RWPE2 (cell line): ENCODE data around the gene CKS2.

Experiments
- ATAC-seq: fragments of 200-7000 bp; cut with Tn5 transposase; 3 replicates; pipeline ENCODE4 v1.9.1; 2021; ENCODE audit warnings: low read depth
- DNase-seq: peaks from one replicate; pipeline ENCODE4 v3.0.0-alpha.2; 2020; ENCODE audit warnings: low spot score
- H3K27ac ChIP-seq: fragments of 450-650 bp; 2 replicates; pipeline ENCODE4 v1.5.1; 2017; ENCODE audit warnings: mild to moderate bottlenecking; ENCODE audit not compliant: poor library complexity, severe bottlenecking
- H3K27me3 ChIP-seq: fragments of 250-450 bp; sonication (Bioruptor Pico); 2 replicates; pipeline ENCODE4 v1.5.1; 2021; ENCODE audit warnings: mild to moderate bottlenecking, moderate library complexity; ENCODE audit not compliant: insufficient read depth, poor library complexity, severe bottlenecking
- H3K36me3 ChIP-seq: fragments of 250-450 bp; sonication (Bioruptor Pico); 2 replicates; pipeline ENCODE4 v1.5.1; 2020; ENCODE audit warnings: low read depth, mild to moderate bottlenecking, moderate library complexity
- H3K4me1 ChIP-seq: fragments of 250-450 bp; sonication (Bioruptor Pico); 2 replicates; pipeline ENCODE4 v1.5.1; 2021; ENCODE audit warnings: mild to moderate bottlenecking, moderate library complexity; ENCODE audit not compliant: insufficient read depth, poor library complexity, severe bottlenecking
- H3K4me3 ChIP-seq: fragments of 250-450 bp; sonication (Bioruptor Pico); 2 replicates; pipeline ENCODE4 v1.5.1; 2021; ENCODE audit warnings: mild to moderate bottlenecking, moderate library complexity; ENCODE audit not compliant: severe bottlenecking
- H3K9me3 ChIP-seq: fragments of 250-450 bp; sonication (Bioruptor Pico); 2 replicates; pipeline ENCODE4 v1.5.1; 2021; ENCODE audit warnings: mild to moderate bottlenecking, moderate library complexity; ENCODE audit not compliant: severe bottlenecking
- TF ChIP-seq, protein P1 (sequence below): fragments of 450-650 bp; IDR thresholded peaks from one replicate; pipeline ENCODE4 v1.5.1; 2017; ENCODE audit warnings: mild to moderate bottlenecking, moderate library complexity; ENCODE audit not compliant: poor library complexity, severe bottlenecking

Gene CKS2

DNA sequence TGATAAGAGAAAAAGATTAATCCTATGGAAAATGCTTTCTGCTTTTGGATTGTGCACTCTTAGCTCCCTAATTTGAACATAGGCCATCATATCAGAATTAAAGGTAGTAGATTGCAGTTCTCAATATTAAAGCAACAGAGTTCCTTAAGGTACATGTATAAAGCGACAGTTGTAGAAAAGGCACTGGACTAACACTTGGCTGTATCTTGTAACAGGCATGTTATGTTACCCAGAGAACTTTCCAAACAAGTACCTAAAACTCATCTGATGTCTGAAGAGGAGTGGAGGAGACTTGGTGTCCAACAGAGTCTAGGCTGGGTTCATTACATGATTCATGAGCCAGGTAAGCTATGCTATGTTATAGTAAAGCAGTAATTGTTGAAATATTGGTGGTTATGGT is 4.0 kb downstream of the CKS2 start:
- TF ChIP-seq, protein P1, sequence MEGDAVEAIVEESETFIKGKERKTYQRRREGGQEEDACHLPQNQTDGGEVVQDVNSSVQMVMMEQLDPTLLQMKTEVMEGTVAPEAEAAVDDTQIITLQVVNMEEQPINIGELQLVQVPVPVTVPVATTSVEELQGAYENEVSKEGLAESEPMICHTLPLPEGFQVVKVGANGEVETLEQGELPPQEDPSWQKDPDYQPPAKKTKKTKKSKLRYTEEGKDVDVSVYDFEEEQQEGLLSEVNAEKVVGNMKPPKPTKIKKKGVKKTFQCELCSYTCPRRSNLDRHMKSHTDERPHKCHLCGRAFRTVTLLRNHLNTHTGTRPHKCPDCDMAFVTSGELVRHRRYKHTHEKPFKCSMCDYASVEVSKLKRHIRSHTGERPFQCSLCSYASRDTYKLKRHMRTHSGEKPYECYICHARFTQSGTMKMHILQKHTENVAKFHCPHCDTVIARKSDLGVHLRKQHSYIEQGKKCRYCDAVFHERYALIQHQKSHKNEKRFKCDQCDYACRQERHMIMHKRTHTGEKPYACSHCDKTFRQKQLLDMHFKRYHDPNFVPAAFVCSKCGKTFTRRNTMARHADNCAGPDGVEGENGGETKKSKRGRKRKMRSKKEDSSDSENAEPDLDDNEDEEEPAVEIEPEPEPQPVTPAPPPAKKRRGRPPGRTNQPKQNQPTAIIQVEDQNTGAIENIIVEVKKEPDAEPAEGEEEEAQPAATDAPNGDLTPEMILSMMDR = no peak
- H3K36me3 ChIP-seq = peaks cover 65% of the 10 kb centered on the region
- H3K9me3 ChIP-seq = no peaks in the 10 kb centered on the region
- H3K27me3 ChIP-seq = no peaks in the 10 kb centered on the region
- peaks cover 29% of the 10 kb centered on the region for H3K4me1 ChIP-seq
- ATAC-seq = no peak
- peak overlapping the region; percentile 88 for H3K27ac ChIP-seq
- H3K4me3 ChIP-seq = no peak overlapping the region
- DNase-seq = no peak

DNA sequence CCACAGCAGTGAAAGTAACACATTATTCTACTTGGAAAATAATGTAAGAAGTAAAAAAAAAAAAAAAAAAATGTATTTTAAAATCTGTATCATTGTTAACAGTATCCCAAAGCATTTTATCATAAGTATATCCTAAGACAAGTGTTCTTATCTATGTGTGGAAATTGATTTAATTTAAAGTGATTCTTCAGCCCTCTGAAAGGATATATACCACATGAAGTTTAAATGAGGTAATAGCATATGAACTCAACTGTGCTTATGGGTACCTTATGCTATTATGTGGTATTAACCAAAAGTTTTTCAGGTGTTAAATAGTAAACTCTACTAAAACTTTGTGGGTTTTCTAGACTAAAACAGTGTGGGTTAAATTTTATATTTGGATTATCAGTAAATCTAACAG is 4.5 kb downstream of the CKS2 start:
- Histone ChIP-seq H3K27me3 (no peaks in the 10 kb centered on the region), H3K36me3 (peaks cover 68% of the 10 kb centered on the region), H3K4me3 (no peak overlapping the region), H3K4me1 (peaks cover 29% of the 10 kb centered on the region), H3K9me3 (no peaks in the 10 kb centered on the region), H3K27ac (peak overlapping the region; percentile 88)
- TF ChIP-seq, protein P1 = no peak
- no peak for DNase-seq
- no peak for ATAC-seq

DNA sequence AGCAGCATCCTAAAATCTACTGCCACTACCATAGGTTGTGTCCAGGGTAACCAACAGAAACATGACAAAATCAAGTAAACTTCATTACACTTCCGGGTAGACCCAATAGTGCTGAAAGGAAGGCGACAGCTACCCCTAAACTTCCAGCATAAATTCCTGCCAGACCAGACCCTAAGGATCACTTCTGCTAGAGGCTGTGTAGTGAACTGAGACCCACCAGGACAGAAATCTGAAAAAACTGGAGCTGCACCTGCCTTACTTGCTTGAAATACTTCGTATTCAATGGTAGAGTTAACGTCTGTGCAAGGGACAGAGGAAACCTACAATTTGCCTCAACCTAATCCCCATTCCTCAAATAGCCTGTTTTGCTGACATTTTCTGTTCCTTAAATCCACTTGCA is 6.3 kb downstream of the CKS2 start:
- peaks cover 69% of the 10 kb centered on the region for H3K36me3 ChIP-seq
- TF ChIP-seq, protein P1 = no peak
- no peak for DNase-seq
- H3K9me3 ChIP-seq = no peaks in the 10 kb centered on the region
- H3K27ac ChIP-seq = peak overlapping the region; percentile 88
- H3K27me3 ChIP-seq = no peaks in the 10 kb centered on the region
- peaks cover 29% of the 10 kb centered on the region for H3K4me1 ChIP-seq
- ATAC-seq = no peak
- no peak overlapping the region for H3K4me3 ChIP-seq

DNA sequence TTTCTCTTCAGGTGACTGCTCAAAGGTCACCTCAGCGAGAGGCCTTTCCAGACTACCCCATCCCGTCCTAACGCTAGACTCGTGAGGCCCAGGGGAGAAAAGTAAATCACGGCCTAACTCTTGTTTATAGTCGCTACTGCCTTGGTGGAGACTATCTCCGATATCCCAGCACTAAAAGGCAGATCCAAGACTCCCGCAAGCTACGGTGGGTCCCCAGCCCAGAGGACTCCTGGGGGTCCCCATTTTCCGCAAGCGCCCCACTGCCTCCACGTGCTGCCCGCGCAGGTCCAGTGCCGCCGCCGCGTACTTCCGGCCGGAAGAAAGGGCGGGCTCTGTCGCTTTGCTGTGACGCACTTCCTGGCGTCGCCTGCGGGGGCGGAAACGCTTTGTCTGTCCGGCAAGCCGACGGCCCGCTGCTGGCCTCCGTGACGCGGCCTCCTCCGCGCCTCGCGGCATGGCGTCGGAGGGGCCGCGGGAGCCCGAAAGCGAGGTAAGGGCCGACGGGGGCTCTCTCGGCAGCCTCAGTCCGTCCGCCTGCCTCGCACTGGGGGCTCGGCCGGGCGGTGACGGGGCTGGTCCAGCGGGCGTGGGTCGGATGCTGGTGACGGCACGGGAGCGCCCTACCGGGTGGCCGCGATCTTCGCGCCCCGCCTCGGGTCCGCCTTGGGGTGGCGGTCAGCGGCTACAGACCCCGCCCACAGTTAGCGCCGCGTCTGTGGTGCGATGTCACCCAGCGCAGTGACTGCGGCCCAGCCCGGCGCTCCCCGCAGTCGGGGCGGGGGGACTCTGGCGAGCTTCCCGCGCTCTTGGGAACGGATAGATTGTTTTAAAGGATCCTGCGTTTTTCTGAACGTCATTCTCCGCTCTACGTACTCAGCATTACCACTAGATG is 7.4 kb downstream of the CKS2 start, which contains the start of gene SECISBP2:
SECISBP2 (plus strand) TSS at position 378 of the 892 bp plus-strand sequence; CDS start at position 455, 77 bp downstream.
- no peaks in the 10 kb centered on the region for H3K9me3 ChIP-seq
- peak within 1 kb of the TSS; percentile 88 for H3K27ac ChIP-seq
- H3K4me3 ChIP-seq = peak within 1 kb of the TSS; percentile 86
- no peaks in the 10 kb centered on the region for H3K27me3 ChIP-seq
- TF ChIP-seq, protein P1 = no peak
- peaks cover 59% of the 10 kb centered on the region for H3K36me3 ChIP-seq
- H3K4me1 ChIP-seq = peaks cover 27% of the 10 kb centered on the region
- DNase-seq = peak; percentile 93
- peak; percentile 91 for ATAC-seq
